GM04504 (cell line): ENCODE measurements around the gene STRBP.
A peak's percentile ranks its signal among the peaks of the same experiment; 100 is the strongest.
"Not testable (repeated sequence)": the region's sequence is repeated elsewhere in the genome, so short reads cannot be mapped to it uniquely, and the experiment has no call there.

Experiments used
- DNase-seq: peaks from one replicate; pipeline ENCODE4 v3.0.0-alpha.2; 2012; ENCODE audit warnings: low read depth

STRBP gene

GRCh38 chr9:123283048-123283408 lies 14.6 kb upstream of the STRBP start:
- DNase-seq: no peak

- no peak for DNase-seq
Observed at GRCh38 chr9:123282362-123283047, 14.1 kb upstream of the STRBP start.

GRCh38 chr9:123281659-123282350 lies 13.4 kb upstream of the STRBP start:
- DNase-seq: no peak

- DNase-seq: not testable (repeated sequence)
Observed at GRCh38 chr9:123278879-123279493, 10.6 kb upstream of the STRBP start.

GRCh38 chr9:123278361-123278760 lies 10.0 kb upstream of the STRBP start:
- no peak for DNase-seq

- DNase-seq: no peak
Observed at GRCh38 chr9:123276551-123276950, 8.2 kb upstream of the STRBP start.

- DNase-seq: not testable (repeated sequence)
Observed at GRCh38 chr9:123271133-123271532, 2.7 kb upstream of the STRBP start.

GRCh38 chr9:123269281-123269680 lies 895 bp upstream of the STRBP start:
- DNase-seq: no peak

GRCh38 chr9:123268199-123268464 lies 254 bp downstream of the STRBP start:
- no peak for DNase-seq

GRCh38 chr9:123267481-123268198 lies 746 bp downstream of the STRBP start:
- DNase-seq: no peak

- DNase-seq: no peak
Observed at GRCh38 chr9:123266655-123267399, 1.6 kb downstream of the STRBP start.

GRCh38 chr9:123265833-123266232 lies 2.6 kb downstream of the STRBP start:
- DNase-seq: no peak

- no peak for DNase-seq
Observed at GRCh38 chr9:123263227-123263626, 5.2 kb downstream of the STRBP start.

GRCh38 chr9:123262338-123262737 lies 6.0 kb downstream of the STRBP start:
- no peak for DNase-seq

- DNase-seq: no peak
Observed at GRCh38 chr9:123261006-123261677, 7.2 kb downstream of the STRBP start.

GRCh38 chr9:123260340-123260739 lies 8.0 kb downstream of the STRBP start:
- no peak for DNase-seq

GRCh38 chr9:123257276-123257675 lies 11.1 kb downstream of the STRBP start:
- DNase-seq: no peak

- no peak for DNase-seq
Observed at GRCh38 chr9:123255718-123256117, 12.7 kb downstream of the STRBP start.

GRCh38 chr9:123253204-123253603 lies 15.2 kb downstream of the STRBP start:
- DNase-seq: no peak

- DNase-seq: no peak
Observed at GRCh38 chr9:123251741-123252140, 16.6 kb downstream of the STRBP start.

- DNase-seq: no peak
Observed at GRCh38 chr9:123251324-123251723, 17.1 kb downstream of the STRBP start.

- peak; percentile 2 for DNase-seq
Observed at GRCh38 chr9:123250504-123250903, 17.9 kb downstream of the STRBP start.
